Natural killer cell (primary cell): ENCODE results near the gene TRIP10. TPM values are rescaled to one million over a fixed set of nuclear protein-coding genes. Genes with fewer than 3 reads are reported as not detected.
A peak's percentile ranks its signal among the peaks of the same experiment; 100 is the strongest.

Experiments used
- ATAC-seq, 3 donors: fragments of 150-1000 bp in 2 of 3; fragments of 200-7000 bp in 1 of 3; cut with Tn5 transposase; 1 replicate in 1 of 3; 2 replicates in 2 of 3; pipeline ENCODE4 v1.10.0; 2021; ENCODE audit warnings: mild to moderate bottlenecking in 2 of 3, moderate library complexity in 2 of 3
- DNase-seq, 2 donors: peaks; one replicate each; pipeline versions ENCODE4 v3.0.0 to v3.0.0-alpha.2; 2013 to 2021; ENCODE audit warnings: mixed read lengths in 1 of 2
- H3K27ac ChIP-seq: one replicate; pipeline ENCODE4 v1.5.1; 2013; ENCODE audit warnings: mild to moderate bottlenecking, low read length
- H3K27me3 ChIP-seq: one replicate; pipeline ENCODE4 v1.6.1; 2013; ENCODE audit warnings: low read length; ENCODE audit not compliant: control insufficient read depth, insufficient read depth
- H3K36me3 ChIP-seq: one replicate; pipeline ENCODE4 v1.6.1; 2013; ENCODE audit warnings: low read length; ENCODE audit not compliant: control insufficient read depth, insufficient read depth
- H3K4me1 ChIP-seq: one replicate; pipeline ENCODE4 v1.6.1; 2013; ENCODE audit warnings: low read length; ENCODE audit not compliant: control insufficient read depth, insufficient read depth
- H3K4me3 ChIP-seq: one replicate; pipeline ENCODE4 v1.5.1; 2013; ENCODE audit warnings: low read length
- H3K9me3 ChIP-seq: one replicate; pipeline ENCODE4 v1.6.1; 2013; ENCODE audit warnings: low read length; ENCODE audit not compliant: control insufficient read depth, insufficient read depth
- H3K27ac Mint-ChIP-seq, 2 donors: one replicate each; pipeline ENCODE4 v1.8.0; 2022; ENCODE audit warnings: mild to moderate bottlenecking in 2 of 2, mixed read lengths in 2 of 2, moderate library complexity in 1 of 2
- H3K27me3 Mint-ChIP-seq, 2 donors: one replicate each; pipeline ENCODE4 v1.8.0; 2022; ENCODE audit warnings: low read depth in 2 of 2, mixed read lengths in 2 of 2
- H3K36me3 Mint-ChIP-seq: one replicate; pipeline ENCODE4 v1.8.0; 2022; ENCODE audit warnings: mixed read lengths
- H3K4me1 Mint-ChIP-seq, 2 donors: one replicate each; pipeline ENCODE4 v1.8.0; 2022; ENCODE audit warnings: mixed read lengths in 2 of 2
- H3K4me3 Mint-ChIP-seq: one replicate; pipeline ENCODE4 v1.8.0; 2022; ENCODE audit warnings: mild to moderate bottlenecking, moderate library complexity, mixed read lengths
- H3K9me3 Mint-ChIP-seq, 2 donors: one replicate each; pipeline ENCODE4 v1.8.0; 2022; ENCODE audit warnings: mixed read lengths in 2 of 2
- CTCF ChIP-seq: fragments of 200-600 bp; IDR thresholded peaks from one replicate; pipeline ENCODE4 v1.8.0; 2022; ENCODE audit warnings: antibody characterized with exemption
- WGBS: methylation state at CpG from one replicate; pipeline ENCODE4 v1.1.7; 2013; ENCODE audit warnings: missing lambda C conversion rate; ENCODE audit not compliant: insufficient coverage; 5-methylcytosine and 5-hydroxymethylcytosine counted together
- intact Hi-C: fragments of 100-400 bp; cut with micrococcal nuclease; formaldehyde crosslinking; loops from one replicate; pipeline ENCODE4 v1.14.2; 2022
- total RNA-seq, 4 donors: library from RNA; stranded (reverse); fragments of 120-200 nt in 1 of 4; gene quantifications; one replicate each; pipeline versions ENCODE4 v1.2.3 to v1.2.4, GENCODE V29; 2013 to 2022

TRIP10 gene
- total RNA-seq, 3 donors from 2014 or later (not counting 1 experiment from before 2014, with no cell fraction given): 1.0 to 5.2 (median 3.3) TPM

- H3K4me3 Mint-ChIP-seq: peak within 1 kb of the TSS; percentile 93
- peak within 1 kb of the TSS; percentile 85 to 97 for H3K27ac Mint-ChIP-seq
- ATAC-seq (peak; percentile 58 to 81 (median 66)), DNase-seq (peak; percentile 75 to 92)
- peak within 1 kb of the TSS; percentile 80 for H3K27ac ChIP-seq
- H3K4me1 ChIP-seq: peaks cover 50% of the 10 kb centered on the region
- H3K9me3 Mint-ChIP-seq: peaks cover 3 to 11% of the 10 kb centered on the region in 2 donors
- peaks cover 7% of the 10 kb centered on the region for H3K36me3 ChIP-seq
- intact Hi-C loops: loop anchor here (1.0 kb wide), 3 partner anchors 30 to 90 kb away; partner anchors contain the start of gene GPR108
- no peaks in the 10 kb centered on the region for H3K27me3 Mint-ChIP-seq
- H3K9me3 ChIP-seq: no peaks in the 10 kb centered on the region
- peaks cover 46 to 67% of the 10 kb centered on the region in 2 donors for H3K4me1 Mint-ChIP-seq
- H3K36me3 Mint-ChIP-seq: peaks cover 8% of the 10 kb centered on the region
- peak within 1 kb of the TSS; percentile 98 for H3K4me3 ChIP-seq
- peak; percentile 46 for TF ChIP-seq CTCF
- 17% methylated on average over 18 of the region's 25 CpGs for WGBS
- no peaks in the 10 kb centered on the region for H3K27me3 ChIP-seq
Measured at GRCh38 chr19:6772028-6772865, 32.8 kb downstream of the TRIP10 start, which contains the start of gene VAV1. Gene VAV1 (plus strand): TSS chr19:6772708. CDS start chr19:6772808, 100 bp downstream.

- under 1% methylated on average over 14 of the region's 14 CpGs for WGBS
Measured at GRCh38 chr19:6772866-6773322, 33.4 kb downstream of the TRIP10 start.

GRCh38 chr19:6773323-6773931 is 33.9 kb downstream of the TRIP10 start:
- H3K27me3 Mint-ChIP-seq: no peaks in the 10 kb centered on the region
- peaks cover 50% of the 10 kb centered on the region for H3K4me1 ChIP-seq
- intact Hi-C loops: no loop called here

More at GRCh38 chr19:6772866-6773322, 33.4 kb downstream of the TRIP10 start:
- ATAC-seq: no peak
- Mint-ChIP-seq H3K9me3 (peaks cover 3 to 11% of the 10 kb centered on the region in 2 donors), H3K4me1 (peaks cover 45 to 66% of the 10 kb centered on the region in 2 donors), H3K27me3 (no peaks in the 10 kb centered on the region), H3K36me3 (peaks cover 8% of the 10 kb centered on the region), H3K27ac (peak overlapping the region; percentile 85 to 97), H3K4me3 (peak overlapping the region; percentile 93)
- TF ChIP-seq CTCF: no peak
- no peaks in the 10 kb centered on the region for H3K9me3 ChIP-seq
- DNase-seq: no peak
- intact Hi-C loops: loop anchor here (1.0 kb wide), 3 partner anchors 29 to 89 kb away; partner anchors contain the start of gene GPR108
- peaks cover 50% of the 10 kb centered on the region for H3K4me1 ChIP-seq
- H3K36me3 ChIP-seq: peaks cover 11% of the 10 kb centered on the region
- no peaks in the 10 kb centered on the region for H3K27me3 ChIP-seq
- H3K27ac ChIP-seq: peak overlapping the region; percentile 80
- peak overlapping the region; percentile 98 for H3K4me3 ChIP-seq

More at GRCh38 chr19:6773323-6773931, 33.9 kb downstream of the TRIP10 start:
- H3K4me3 Mint-ChIP-seq: peak overlapping the region; percentile 93
- TF ChIP-seq CTCF: no peak
- 2% methylated on average over 6 of the region's 8 CpGs for WGBS
- H3K27ac Mint-ChIP-seq: peak overlapping the region; percentile 85 to 97
- H3K27me3 ChIP-seq: no peaks in the 10 kb centered on the region
- ATAC-seq: peak; percentile 7 to 25 (median 22)
- peaks cover 11% of the 10 kb centered on the region for H3K36me3 ChIP-seq
- DNase-seq: peak; percentile 45 to 69
- H3K4me3 ChIP-seq: peak overlapping the region; percentile 98
- H3K9me3 ChIP-seq: no peaks in the 10 kb centered on the region
- H3K9me3 Mint-ChIP-seq: peaks cover 3 to 11% of the 10 kb centered on the region in 2 donors
- H3K27ac ChIP-seq: peak overlapping the region; percentile 80
- H3K4me1 Mint-ChIP-seq: peaks cover 46 to 66% of the 10 kb centered on the region in 2 donors
- peaks cover 8% of the 10 kb centered on the region for H3K36me3 Mint-ChIP-seq
